Measurements from ENCODE around the gene TTC28.

DNA sequence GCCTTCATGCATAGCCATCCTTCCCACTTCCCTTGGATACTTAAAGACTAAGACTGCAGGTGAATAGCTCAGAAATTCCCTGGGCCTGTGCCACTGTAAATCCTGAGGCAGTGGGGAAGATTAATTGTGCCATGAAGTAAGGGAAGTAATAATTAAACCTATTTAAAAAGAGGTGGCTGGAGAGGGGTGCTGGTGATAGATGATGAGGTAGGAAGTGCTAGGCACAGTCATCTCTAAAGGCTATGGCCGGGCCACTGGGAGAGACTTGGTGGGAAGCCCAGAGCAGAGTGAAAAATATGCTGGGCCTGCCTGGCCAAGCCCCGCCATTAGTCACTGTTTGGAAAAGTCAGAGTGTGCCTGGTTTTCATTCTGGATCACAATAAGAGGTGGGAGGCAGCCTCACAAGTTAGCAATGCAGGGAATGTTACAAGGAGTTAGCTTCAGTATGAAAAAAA is 563.4 kb downstream of the TTC28 start:
- TF ChIP-seq, protein P1, sequence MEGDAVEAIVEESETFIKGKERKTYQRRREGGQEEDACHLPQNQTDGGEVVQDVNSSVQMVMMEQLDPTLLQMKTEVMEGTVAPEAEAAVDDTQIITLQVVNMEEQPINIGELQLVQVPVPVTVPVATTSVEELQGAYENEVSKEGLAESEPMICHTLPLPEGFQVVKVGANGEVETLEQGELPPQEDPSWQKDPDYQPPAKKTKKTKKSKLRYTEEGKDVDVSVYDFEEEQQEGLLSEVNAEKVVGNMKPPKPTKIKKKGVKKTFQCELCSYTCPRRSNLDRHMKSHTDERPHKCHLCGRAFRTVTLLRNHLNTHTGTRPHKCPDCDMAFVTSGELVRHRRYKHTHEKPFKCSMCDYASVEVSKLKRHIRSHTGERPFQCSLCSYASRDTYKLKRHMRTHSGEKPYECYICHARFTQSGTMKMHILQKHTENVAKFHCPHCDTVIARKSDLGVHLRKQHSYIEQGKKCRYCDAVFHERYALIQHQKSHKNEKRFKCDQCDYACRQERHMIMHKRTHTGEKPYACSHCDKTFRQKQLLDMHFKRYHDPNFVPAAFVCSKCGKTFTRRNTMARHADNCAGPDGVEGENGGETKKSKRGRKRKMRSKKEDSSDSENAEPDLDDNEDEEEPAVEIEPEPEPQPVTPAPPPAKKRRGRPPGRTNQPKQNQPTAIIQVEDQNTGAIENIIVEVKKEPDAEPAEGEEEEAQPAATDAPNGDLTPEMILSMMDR (IDR thresholded peaks at IDR 0.05; ENCODE audit: low read depth, low read length) = no peak
- no peak for TF ChIP-seq POLR2A (IDR thresholded peaks at IDR 0.05; ENCODE audit: extremely low read depth, insufficient read length)

All from NB4 (cell line).